DND-41 (cell line): Measurements from ENCODE around the gene NANS.

Source experiments
- ATAC-seq: fragments of 200-7000 bp; cut with Tn5 transposase; 3 replicates; pipeline ENCODE4 v1.9.1; 2021; ENCODE audit warnings: low read depth; ENCODE audit not compliant: insufficient read depth
- DNase-seq: peaks from one replicate; pipeline ENCODE4 v3.0.0-alpha.2; 2020
- H2AFZ ChIP-seq: 2 replicates; pipeline ENCODE4 v1.6.0; 2012; ENCODE audit warnings: low read depth, low read length
- H3K27ac ChIP-seq: 2 replicates; pipeline ENCODE4 v1.5.1; 2012; ENCODE audit warnings: low read length, inconsistent platforms
- H3K27me3 ChIP-seq: fragments of 200-600 bp; sonication (generic); 2 replicates; pipeline ENCODE4 v1.6.0; 2012; ENCODE audit warnings: low read length, mild to moderate bottlenecking, inconsistent platforms; ENCODE audit not compliant: insufficient read depth, poor library complexity
- H3K36me3 ChIP-seq: 2 replicates; pipeline ENCODE4 v1.5.1; 2012; ENCODE audit warnings: low read length, inconsistent platforms; ENCODE audit not compliant: insufficient read depth
- H3K4me1 ChIP-seq: 2 replicates; pipeline ENCODE4 v1.5.1; 2012; ENCODE audit warnings: mild to moderate bottlenecking, low read length; ENCODE audit not compliant: insufficient read depth
- H3K4me2 ChIP-seq: 2 replicates; pipeline ENCODE4 v1.6.0; 2012; ENCODE audit warnings: mild to moderate bottlenecking, moderate library complexity, low read length, inconsistent platforms; ENCODE audit not compliant: insufficient read depth
- H3K4me3 ChIP-seq, 2 experiments: fragments of 200-600 bp in 1 of 2; shearing (Covaris generic) in 1 of 2; 2 replicates each; pipeline ENCODE4 v1.5.1; 2012 to 2016; ENCODE audit warnings: inconsistent platforms in 2 of 2, low read length in 2 of 2, mild to moderate bottlenecking in 2 of 2, low read depth in 1 of 2, moderate library complexity in 1 of 2
- H3K79me2 ChIP-seq: 2 replicates; pipeline ENCODE4 v1.6.0; 2012; ENCODE audit warnings: low read length, inconsistent platforms; ENCODE audit not compliant: insufficient read depth
- H3K9ac ChIP-seq: 2 replicates; pipeline ENCODE4 v1.6.0; 2012; ENCODE audit warnings: low read depth, mild to moderate bottlenecking, inconsistent platforms, low read length, moderate library complexity
- H3K9me3 ChIP-seq: 2 replicates; pipeline ENCODE4 v1.5.1; 2012; ENCODE audit warnings: low read length, moderate library complexity, mild to moderate bottlenecking, inconsistent platforms; ENCODE audit not compliant: insufficient read depth, severe bottlenecking
- H4K20me1 ChIP-seq: 2 replicates; pipeline ENCODE4 v1.6.0; 2012; ENCODE audit warnings: low read length; ENCODE audit not compliant: insufficient read depth
- EZH2 ChIP-seq: IDR thresholded peaks from 3 replicates; pipeline ENCODE4 v1.6.1; 2012; ENCODE audit warnings: borderline replicate concordance, low read depth, mild to moderate bottlenecking, moderate library complexity, low read length, inconsistent platforms; ENCODE audit not compliant: severe bottlenecking
- TF ChIP-seq, protein P1 (sequence below): IDR thresholded peaks from 2 replicates; pipeline ENCODE4 v1.5.1; 2012; ENCODE audit warnings: borderline replicate concordance, low read length, moderate library complexity, mild to moderate bottlenecking; ENCODE audit not compliant: poor library complexity, severe bottlenecking; ENCODE audit errors: extremely low read depth

Gene NANS

DNA sequence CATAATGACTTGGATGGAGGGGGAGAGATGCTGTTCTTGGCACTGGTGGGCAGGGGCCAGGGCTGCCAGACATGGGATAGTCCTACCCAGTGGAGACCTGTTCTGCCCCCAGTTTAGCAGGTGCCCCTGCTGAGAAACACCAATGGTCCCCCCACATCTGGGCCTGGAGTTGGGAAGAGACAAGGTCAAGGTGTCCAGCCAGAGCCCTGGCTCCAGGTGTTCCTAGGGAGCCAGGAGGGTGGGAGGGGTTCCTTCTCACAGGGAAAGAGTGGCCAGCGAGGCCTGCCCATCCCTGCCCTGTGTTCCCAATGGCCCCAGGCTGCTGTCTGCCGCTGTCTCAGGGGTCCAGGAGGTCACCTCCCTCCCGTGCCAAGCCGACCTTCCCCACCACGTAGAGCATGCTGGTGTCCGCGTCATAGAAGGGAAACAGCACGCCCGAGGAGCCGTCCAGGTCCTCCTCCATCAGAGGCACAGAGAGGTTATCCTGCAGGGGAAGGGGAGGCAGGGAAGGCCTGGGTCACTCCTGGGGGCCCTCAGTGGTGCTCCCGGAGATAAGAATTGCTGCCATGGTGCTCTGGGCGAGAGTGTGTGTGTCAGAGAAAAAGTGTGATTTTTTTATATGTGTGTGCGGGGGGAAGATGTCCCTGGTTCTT is 74.2 kb downstream of the NANS start:
- H2AFZ ChIP-seq, result no peak overlapping the region
- no peaks in the 10 kb centered on the region for H3K27me3 ChIP-seq
- H3K9ac ChIP-seq, result no peak overlapping the region
- no peaks in the 10 kb centered on the region for H3K9me3 ChIP-seq
- no peak overlapping the region for H3K4me3 ChIP-seq
- no peaks in the 10 kb centered on the region for H3K36me3 ChIP-seq
- H3K27ac ChIP-seq, result no peak overlapping the region
- no peaks in the 10 kb centered on the region for H3K79me2 ChIP-seq
- DNase-seq (no peak), ATAC-seq (no peak)
- H4K20me1 ChIP-seq, result no peaks in the 10 kb centered on the region
- no peaks in the 10 kb centered on the region for H3K4me1 ChIP-seq
- TF ChIP-seq, protein P1, sequence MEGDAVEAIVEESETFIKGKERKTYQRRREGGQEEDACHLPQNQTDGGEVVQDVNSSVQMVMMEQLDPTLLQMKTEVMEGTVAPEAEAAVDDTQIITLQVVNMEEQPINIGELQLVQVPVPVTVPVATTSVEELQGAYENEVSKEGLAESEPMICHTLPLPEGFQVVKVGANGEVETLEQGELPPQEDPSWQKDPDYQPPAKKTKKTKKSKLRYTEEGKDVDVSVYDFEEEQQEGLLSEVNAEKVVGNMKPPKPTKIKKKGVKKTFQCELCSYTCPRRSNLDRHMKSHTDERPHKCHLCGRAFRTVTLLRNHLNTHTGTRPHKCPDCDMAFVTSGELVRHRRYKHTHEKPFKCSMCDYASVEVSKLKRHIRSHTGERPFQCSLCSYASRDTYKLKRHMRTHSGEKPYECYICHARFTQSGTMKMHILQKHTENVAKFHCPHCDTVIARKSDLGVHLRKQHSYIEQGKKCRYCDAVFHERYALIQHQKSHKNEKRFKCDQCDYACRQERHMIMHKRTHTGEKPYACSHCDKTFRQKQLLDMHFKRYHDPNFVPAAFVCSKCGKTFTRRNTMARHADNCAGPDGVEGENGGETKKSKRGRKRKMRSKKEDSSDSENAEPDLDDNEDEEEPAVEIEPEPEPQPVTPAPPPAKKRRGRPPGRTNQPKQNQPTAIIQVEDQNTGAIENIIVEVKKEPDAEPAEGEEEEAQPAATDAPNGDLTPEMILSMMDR, result no peak
- no peak for TF ChIP-seq EZH2
- H3K4me2 ChIP-seq, result no peak overlapping the region

DNA sequence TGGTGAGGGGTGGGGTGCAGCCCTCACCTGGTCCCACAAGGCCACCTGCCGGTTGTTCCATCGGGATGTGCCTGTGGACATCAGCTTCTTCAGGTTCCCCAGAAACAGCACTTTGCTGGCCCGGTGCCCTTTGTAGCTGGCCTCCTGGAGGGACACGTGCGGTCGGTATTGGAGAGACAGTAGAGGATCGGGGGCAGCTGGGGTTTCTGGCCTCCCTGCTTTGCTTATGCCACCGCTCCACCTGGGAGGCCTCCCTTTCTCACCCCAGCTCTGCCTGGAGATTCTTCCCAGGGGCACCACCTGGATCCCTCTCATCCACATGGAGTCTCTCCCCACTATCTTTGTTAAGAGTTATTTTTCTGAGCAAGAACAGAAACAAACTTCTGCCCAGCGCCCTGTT is 75.6 kb downstream of the NANS start:
- Histone ChIP-seq H3K27me3 (no peaks in the 10 kb centered on the region), H3K9me3 (no peaks in the 10 kb centered on the region), H4K20me1 (no peaks in the 10 kb centered on the region), H3K36me3 (no peaks in the 10 kb centered on the region), H3K9ac (no peak overlapping the region), H3K4me2 (no peak overlapping the region), H3K4me3 (no peak overlapping the region), H2AFZ (no peak overlapping the region), H3K27ac (no peak overlapping the region), H3K4me1 (no peaks in the 10 kb centered on the region), H3K79me2 (no peaks in the 10 kb centered on the region)
- ATAC-seq (no peak), DNase-seq (no peak)
- no peak for TF ChIP-seq EZH2
- TF ChIP-seq, protein P1, result no peak
